Mesenteric fat pad (tissue), 1 donor: Measurements from ENCODE around the gene OSBPL3. TPM values are rescaled to one million over a fixed set of nuclear protein-coding genes. Genes with fewer than 3 reads are reported as not detected.

Source experiments
- DNase-seq: peaks from one replicate; pipeline ENCODE4 v3.0.0-alpha.2; 2020; ENCODE audit warnings: low spot score
- total RNA-seq: library from RNA; stranded (reverse); fragmentation: NEBNext Ultra II Directional; extraction: Animal tissue kit (Norgen Biotek cat#: 25700); gene quantifications from one replicate; pipeline ENCODE4 v1.2.1, GENCODE V29; 2021
- donor health status: DM: yes; HTN: yes; CAD: no.

The OSBPL3 gene
- total RNA-seq, 1 donor from 2014 or later = 9.3 TPM

DNA sequence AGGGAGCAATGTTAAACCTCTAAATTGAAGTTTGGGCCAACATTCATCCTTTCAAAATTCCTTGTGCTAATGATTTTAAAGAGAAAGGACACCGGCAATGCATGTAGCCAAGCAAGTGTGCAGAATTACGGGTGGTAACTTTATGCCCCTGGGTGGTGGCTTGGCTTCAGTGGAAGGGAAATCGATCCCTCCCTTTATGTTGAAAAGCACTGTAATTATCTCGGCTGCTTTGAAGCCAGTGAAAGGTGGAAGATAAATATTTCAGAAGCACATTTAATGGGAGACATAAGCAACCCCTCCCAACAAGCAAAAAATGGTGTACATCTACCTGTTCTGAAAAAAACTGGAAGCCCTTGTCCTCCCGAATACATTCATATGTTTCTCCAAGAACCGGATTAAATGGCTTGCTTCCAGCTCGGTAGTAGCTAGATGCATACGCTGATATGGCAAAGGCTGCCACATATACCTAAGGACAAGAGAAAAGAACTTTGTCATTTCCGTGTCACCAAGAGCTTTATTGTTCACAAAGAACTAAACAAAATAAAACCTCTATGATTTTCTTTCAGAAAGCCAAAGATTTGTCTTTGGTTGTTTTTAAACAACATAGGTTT lies 149.4 kb downstream of the OSBPL3 start:
- no peak for DNase-seq

DNA sequence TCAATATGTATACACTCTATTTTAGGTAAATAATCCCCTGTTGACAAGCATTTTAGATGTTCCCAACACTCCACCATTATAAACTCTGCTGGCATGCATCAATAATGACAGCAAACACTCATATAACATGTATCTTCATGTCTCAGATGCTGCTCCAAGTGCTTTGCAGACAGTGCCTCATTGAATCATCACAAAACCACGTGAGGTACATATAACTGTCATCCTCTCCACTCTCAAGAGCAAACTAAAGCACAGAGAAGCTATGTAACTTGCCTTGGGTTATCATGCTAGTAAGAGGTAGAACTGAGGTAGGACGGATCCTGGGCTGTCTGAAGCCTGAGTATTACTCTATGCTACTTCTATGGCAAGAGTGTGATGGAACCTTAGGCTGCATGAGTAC lies 150.2 kb downstream of the OSBPL3 start:
- DNase-seq = no peak

DNA sequence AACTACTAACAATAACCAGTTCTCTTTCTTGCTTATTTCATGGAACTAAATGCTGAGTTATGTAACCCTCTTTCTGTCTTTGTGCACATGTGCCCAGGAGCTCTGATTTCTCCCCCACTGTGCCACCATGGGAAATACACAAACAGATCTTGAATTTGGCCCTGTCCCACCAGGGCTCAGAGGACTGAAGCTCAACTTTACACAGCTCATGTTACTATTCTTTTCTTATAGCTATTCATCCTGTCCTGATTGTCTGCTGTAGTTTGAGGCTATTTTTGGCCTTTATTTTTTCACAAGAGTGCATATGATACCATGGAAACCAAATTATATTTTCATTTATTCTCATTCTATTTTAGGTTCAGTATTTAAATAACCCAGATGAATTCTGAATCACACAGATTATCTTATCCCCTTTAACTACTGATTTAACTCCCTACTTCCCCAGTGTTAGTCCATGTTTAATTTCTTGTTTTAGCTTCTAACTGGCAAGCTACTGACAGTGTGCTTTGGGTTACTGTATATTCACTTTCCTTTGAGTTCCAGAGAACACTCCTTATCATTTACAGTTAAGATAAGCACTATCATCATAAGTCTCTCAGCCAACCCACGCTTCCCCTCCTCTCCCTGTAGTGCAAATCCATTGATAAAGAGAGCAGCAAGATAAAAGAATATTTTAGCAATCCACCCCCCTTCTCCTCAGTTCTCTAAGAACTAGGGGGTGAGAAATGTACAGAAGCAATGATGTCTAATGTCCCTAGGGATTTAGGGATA lies 150.9 kb downstream of the OSBPL3 start:
- no peak for DNase-seq

GRCh38 chr7:24827589-24827988 lies 152.4 kb downstream of the OSBPL3 start:
- no peak for DNase-seq

- no peak for DNase-seq
These were observed 153.0 kb downstream of the OSBPL3 start for GRCh38 chr7:24827027-24827426.

- DNase-seq = no peak
These were observed 153.3 kb downstream of the OSBPL3 start for GRCh38 chr7:24826662-24827020.

DNA sequence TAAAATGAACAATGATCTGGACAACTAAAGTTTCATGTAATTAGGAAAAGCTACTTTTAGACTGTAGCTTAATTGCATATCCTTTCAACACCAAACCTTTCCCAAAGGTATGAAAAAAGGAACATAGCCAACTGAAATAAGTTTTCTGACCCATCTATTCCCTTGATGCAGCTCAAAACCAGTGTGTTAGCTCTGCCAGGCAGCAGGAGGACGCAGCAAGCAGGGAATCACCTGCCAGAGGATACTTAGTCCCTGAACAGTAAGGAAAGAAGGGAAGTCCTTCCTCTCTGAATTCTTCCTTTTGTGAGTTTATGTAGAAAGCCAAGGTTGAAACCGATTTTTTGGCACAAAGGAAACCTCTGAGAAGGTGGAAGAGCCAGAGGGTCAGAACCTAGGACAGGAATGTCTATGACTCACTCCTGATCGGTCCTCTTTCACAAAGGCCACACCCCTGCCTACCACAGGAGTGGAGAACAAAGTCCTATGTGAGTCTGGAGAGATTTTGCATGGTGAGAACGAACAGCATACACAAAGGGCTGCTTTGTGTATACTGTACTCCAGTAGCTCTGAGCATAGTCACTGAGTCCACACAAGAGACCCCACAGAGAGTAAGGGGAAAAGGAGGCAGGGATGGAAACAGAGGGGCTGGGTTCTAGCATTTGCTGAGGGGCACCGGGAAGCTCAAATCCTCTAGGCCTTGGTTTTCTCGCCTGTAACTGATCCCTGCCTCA lies 153.9 kb downstream of the OSBPL3 start:
- DNase-seq = no peak

- DNase-seq = no peak
These were observed 154.6 kb downstream of the OSBPL3 start for GRCh38 chr7:24825381-24825794.

GRCh38 chr7:24824896-24825295 lies 155.1 kb downstream of the OSBPL3 start:
- DNase-seq = no peak

- DNase-seq = no peak
These were observed 155.6 kb downstream of the OSBPL3 start for GRCh38 chr7:24824400-24824799.

DNA sequence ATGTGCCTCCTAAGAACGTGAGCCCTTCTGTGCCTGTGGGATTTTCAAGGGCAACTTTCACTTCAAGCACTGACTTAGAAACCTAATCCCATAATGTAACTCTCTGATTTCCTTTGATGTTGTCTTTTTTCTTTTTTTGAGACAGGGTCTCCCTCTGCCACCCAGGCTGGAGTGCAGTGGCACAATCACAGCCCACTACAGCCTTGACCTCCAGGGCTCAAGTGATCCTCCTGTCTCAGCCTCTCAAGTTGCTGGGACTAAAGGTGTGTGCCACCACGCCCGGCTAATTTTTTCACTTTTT lies 158.3 kb downstream of the OSBPL3 start:
- DNase-seq = no peak

GRCh38 chr7:24821045-24821753 lies 158.8 kb downstream of the OSBPL3 start:
- no peak for DNase-seq

DNA sequence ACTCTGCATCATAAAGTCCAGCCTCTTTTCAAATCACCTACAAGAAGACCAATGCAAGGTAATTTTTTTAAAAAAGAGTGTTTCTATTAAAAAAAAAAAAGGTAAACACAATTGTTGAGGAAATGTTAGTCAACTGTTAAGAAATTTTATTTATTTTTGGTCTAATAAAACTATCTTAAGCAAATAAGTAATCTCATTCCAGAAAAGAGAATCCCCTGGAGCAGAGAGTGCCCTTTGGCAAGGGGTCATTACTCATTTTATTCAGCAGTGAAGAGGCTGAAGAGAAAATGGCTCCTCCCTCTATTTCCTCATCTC lies 159.3 kb downstream of the OSBPL3 start:
- no peak for DNase-seq

GRCh38 chr7:24819916-24820689 lies 159.9 kb downstream of the OSBPL3 start:
- DNase-seq = no peak

GRCh38 chr7:24817339-24817738 lies 162.6 kb downstream of the OSBPL3 start:
- no peak for DNase-seq

- no peak for DNase-seq
These were observed 163.1 kb downstream of the OSBPL3 start for GRCh38 chr7:24816868-24817267.

DNA sequence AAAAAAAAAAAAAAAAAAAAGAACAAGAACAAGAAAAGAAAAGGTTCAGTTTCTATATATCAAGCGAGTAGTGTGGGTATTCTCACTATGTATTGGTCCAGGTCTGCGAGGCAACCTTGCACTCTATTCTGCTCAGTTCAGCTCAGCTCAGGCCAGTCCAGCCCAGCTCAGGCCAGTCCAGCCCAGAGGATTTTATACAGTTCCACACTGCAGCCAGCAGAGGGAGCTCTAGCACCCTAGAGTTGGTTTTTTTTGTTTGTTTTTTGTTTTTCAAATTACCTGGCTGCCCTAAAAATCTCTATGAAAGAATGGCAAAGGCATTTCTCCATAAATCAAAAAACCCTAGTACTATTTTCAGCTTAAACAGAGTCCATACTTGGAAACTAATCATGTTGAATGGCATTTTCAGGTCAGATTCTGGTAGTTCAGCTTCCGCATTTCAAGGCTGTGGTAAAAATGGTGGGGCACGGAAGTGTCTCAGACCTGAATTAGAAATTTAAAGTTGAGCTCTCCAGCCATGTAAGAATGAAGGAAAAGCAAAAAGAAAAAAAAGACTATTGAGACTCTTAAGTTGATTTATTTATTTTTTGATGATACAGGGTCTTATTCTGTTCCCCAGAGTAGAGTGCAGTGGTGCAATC lies 167.6 kb downstream of the OSBPL3 start:
- DNase-seq = no peak

GRCh38 chr7:24808518-24808917 lies 171.5 kb downstream of the OSBPL3 start:
- DNase-seq = no peak

DNA sequence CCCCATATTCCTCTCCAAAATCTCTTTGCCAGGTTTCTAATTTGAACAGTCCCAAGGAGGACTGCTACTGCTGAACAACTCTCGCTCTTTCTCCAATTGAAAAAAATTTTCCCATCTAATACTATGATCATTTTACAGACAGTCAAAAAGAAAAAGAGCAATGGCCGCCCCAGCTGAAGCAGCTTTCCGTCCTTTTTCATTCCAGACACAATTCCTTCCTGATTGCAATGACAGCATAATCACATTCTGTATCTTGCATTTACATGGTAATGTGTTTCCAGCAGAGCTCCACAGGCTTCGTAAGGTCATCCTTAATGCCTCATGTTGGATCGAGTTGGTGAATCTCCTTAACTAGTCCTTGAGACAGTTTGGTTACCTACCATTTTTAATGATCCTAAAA lies 177.7 kb downstream of the OSBPL3 start:
- DNase-seq = no peak

- no peak for DNase-seq
These were observed 178.1 kb downstream of the OSBPL3 start for GRCh38 chr7:24801883-24802282.

DNA sequence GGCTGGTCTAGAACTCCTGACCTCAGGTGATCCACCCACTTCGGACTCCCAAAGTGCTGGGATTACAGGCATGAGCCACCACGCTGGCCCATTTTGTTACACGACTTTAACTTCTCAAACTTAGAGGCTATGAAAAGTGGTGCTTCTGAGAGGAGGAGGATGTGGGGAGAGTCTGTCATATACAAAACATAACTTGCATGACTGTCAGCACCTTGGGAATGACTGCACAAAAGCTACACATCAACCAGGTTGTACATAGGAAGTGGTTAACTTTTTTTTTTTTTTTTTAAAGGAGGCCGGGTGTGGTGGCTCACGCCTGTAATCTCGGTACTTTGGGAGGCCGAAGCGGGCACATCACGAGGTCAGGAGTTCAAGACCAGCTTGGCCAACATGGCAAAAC lies 179.3 kb downstream of the OSBPL3 start:
- no peak for DNase-seq
